ENCODE results near the gene HMGN4.

- TF ChIP-seq CTCF (IDR thresholded peaks at IDR 0.05) (no peak), POLR2A (IDR thresholded peaks at IDR 0.05) (no peak), POLR2AphosphoS5 (IDR thresholded peaks at IDR 0.05; ENCODE audit: insufficient read depth in 1 of 2, low read depth in 1 of 2) (no peak)
Measured at GRCh38 chr6:26552205-26552604, 14.0 kb downstream of the HMGN4 start.

All from vagina (tissue), 2 donors.